H1 (cell line): ENCODE measurements around the gene VWA7. TPM values are rescaled to one million over a fixed set of nuclear protein-coding genes. Genes with fewer than 3 reads are reported as not detected.

ENCODE experiments used
- CEBPB ChIP-seq: IDR thresholded peaks from 2 replicates; pipeline ENCODE4 v1.6.1; 2012; ENCODE audit warnings: low read depth, low read length
- GTF2F1 ChIP-seq: IDR thresholded peaks from 2 replicates; pipeline ENCODE4 v1.6.1; 2012; ENCODE audit warnings: low read depth, low read length, improper control_type of control experiment, borderline replicate concordance
- KDM1A ChIP-seq: fragments of 200-600, 300-600 bp; sonication (generic); IDR thresholded peaks from 2 replicates; pipeline ENCODE4 v1.7.1; 2016; ENCODE audit warnings: mild to moderate bottlenecking, low read length, borderline replicate concordance
- KDM4A ChIP-seq: IDR thresholded peaks from one replicate; pipeline ENCODE4 v1.7.1; 2012; ENCODE audit warnings: low read depth, mild to moderate bottlenecking, moderate library complexity, low read length, inconsistent platforms; ENCODE audit not compliant: severe bottlenecking
- POU5F1 ChIP-seq: IDR thresholded peaks from 2 replicates; pipeline ENCODE4 v1.6.1; 2011; ENCODE audit warnings: low read depth, mild to moderate bottlenecking, low read length, moderate library complexity
- RNF2 ChIP-seq: fragments of 200-900, 300-1000 bp; sonication (generic); IDR thresholded peaks from 2 replicates; pipeline ENCODE4 v1.7.1; 2016; ENCODE audit warnings: borderline replicate concordance, low read depth, mild to moderate bottlenecking, antibody characterized with exemption, low read length; ENCODE audit not compliant: poor library complexity, severe bottlenecking; ENCODE audit errors: missing control alignments
- SIX5 ChIP-seq: IDR thresholded peaks from 2 replicates; pipeline ENCODE4 v1.6.1; 2011; ENCODE audit warnings: mild to moderate bottlenecking, low read depth, low read length
- SRF ChIP-seq: IDR thresholded peaks from 2 replicates; pipeline ENCODE4 v1.6.1; 2011; ENCODE audit warnings: mild to moderate bottlenecking, low read depth, low read length, moderate library complexity
- SUZ12 ChIP-seq: fragments of 200-600 bp; sonication (generic); IDR thresholded peaks from 2 replicates; pipeline ENCODE4 v1.6.1; 2012; ENCODE audit warnings: mild to moderate bottlenecking, inconsistent platforms, low read length, moderate library complexity, mixed read lengths
- TBP ChIP-seq: IDR thresholded peaks from 2 replicates; pipeline ENCODE4 v1.6.1; 2011; ENCODE audit warnings: low read depth, low read length, improper control_type of control experiment
- polyA plus RNA-seq, 7 experiments: library from polyadenylated mRNA; depleted of rRNA in 3 of 7; stranded (reverse) in 5 of 7; unstranded in 2 of 7; fragments of >200 nt in 5 of 7; fragments of 200-250 nt in 2 of 7; gene quantifications; 1 replicate in 5 of 7; 2 replicates in 1 of 7; 4 replicates in 1 of 7; pipeline versions ENCODE4 v1.2.1 to v1.2.3, GENCODE V29; 2011 to 2013; ENCODE audit warnings: missing spikeins in 2 of 7, mixed read lengths in 2 of 7
- total RNA-seq: library from RNA; stranded (reverse); fragmentation: NEBNext Ultra II Directional; extraction: Animal tissue kit (Norgen Biotek cat#: 25700); gene quantifications from 2 replicates; pipeline ENCODE4 v1.2.1, GENCODE V29; 2021
- TF ChIP-seq, protein P1 (sequence below): fragments of 300-600 bp; sonication (generic); IDR thresholded peaks from 2 replicates; pipeline ENCODE4 v1.7.1; 2012; ENCODE audit warnings: low read length, moderate library complexity, mild to moderate bottlenecking, inconsistent platforms; ENCODE audit not compliant: insufficient replicate concordance

Gene VWA7
- total and polyA plus RNA-seq, 2 of the 8 experiments (the other 6 are each of a cell fraction or from before 2014, with no cell fraction given), result 0.82 to 2.1 TPM

DNA sequence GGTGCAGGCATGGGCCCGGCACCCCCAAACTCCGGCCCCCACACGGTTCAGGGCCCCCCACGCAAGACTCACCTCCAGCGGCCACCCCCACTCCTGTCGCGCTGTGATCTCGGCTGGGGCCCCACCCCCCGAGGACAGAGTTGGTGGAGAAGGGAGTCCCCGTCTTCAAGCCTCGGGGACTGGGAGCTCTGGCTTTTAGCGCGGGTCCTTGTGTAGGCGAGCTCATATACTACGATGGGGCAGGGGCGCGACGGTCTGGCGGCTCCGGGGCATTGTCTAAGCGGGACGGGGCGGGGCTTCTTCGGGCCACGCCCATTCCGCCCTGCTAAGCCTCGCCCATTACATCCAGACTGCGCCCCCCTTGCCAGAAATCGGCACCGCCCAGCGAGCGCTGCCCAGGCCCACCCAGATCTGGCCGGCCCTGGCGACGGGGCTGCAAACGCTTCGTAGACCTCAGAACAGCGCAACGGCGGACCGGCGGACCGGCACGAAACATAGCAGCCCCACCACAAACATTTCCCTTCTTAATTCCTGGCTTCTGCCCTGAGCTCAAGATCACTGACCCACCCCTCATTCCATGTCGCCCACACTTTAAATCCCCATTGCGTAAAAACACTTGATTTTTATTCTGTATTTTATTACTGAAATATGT lies 47.0 kb downstream of the VWA7 start (continued):
- TF ChIP-seq, protein P1, sequence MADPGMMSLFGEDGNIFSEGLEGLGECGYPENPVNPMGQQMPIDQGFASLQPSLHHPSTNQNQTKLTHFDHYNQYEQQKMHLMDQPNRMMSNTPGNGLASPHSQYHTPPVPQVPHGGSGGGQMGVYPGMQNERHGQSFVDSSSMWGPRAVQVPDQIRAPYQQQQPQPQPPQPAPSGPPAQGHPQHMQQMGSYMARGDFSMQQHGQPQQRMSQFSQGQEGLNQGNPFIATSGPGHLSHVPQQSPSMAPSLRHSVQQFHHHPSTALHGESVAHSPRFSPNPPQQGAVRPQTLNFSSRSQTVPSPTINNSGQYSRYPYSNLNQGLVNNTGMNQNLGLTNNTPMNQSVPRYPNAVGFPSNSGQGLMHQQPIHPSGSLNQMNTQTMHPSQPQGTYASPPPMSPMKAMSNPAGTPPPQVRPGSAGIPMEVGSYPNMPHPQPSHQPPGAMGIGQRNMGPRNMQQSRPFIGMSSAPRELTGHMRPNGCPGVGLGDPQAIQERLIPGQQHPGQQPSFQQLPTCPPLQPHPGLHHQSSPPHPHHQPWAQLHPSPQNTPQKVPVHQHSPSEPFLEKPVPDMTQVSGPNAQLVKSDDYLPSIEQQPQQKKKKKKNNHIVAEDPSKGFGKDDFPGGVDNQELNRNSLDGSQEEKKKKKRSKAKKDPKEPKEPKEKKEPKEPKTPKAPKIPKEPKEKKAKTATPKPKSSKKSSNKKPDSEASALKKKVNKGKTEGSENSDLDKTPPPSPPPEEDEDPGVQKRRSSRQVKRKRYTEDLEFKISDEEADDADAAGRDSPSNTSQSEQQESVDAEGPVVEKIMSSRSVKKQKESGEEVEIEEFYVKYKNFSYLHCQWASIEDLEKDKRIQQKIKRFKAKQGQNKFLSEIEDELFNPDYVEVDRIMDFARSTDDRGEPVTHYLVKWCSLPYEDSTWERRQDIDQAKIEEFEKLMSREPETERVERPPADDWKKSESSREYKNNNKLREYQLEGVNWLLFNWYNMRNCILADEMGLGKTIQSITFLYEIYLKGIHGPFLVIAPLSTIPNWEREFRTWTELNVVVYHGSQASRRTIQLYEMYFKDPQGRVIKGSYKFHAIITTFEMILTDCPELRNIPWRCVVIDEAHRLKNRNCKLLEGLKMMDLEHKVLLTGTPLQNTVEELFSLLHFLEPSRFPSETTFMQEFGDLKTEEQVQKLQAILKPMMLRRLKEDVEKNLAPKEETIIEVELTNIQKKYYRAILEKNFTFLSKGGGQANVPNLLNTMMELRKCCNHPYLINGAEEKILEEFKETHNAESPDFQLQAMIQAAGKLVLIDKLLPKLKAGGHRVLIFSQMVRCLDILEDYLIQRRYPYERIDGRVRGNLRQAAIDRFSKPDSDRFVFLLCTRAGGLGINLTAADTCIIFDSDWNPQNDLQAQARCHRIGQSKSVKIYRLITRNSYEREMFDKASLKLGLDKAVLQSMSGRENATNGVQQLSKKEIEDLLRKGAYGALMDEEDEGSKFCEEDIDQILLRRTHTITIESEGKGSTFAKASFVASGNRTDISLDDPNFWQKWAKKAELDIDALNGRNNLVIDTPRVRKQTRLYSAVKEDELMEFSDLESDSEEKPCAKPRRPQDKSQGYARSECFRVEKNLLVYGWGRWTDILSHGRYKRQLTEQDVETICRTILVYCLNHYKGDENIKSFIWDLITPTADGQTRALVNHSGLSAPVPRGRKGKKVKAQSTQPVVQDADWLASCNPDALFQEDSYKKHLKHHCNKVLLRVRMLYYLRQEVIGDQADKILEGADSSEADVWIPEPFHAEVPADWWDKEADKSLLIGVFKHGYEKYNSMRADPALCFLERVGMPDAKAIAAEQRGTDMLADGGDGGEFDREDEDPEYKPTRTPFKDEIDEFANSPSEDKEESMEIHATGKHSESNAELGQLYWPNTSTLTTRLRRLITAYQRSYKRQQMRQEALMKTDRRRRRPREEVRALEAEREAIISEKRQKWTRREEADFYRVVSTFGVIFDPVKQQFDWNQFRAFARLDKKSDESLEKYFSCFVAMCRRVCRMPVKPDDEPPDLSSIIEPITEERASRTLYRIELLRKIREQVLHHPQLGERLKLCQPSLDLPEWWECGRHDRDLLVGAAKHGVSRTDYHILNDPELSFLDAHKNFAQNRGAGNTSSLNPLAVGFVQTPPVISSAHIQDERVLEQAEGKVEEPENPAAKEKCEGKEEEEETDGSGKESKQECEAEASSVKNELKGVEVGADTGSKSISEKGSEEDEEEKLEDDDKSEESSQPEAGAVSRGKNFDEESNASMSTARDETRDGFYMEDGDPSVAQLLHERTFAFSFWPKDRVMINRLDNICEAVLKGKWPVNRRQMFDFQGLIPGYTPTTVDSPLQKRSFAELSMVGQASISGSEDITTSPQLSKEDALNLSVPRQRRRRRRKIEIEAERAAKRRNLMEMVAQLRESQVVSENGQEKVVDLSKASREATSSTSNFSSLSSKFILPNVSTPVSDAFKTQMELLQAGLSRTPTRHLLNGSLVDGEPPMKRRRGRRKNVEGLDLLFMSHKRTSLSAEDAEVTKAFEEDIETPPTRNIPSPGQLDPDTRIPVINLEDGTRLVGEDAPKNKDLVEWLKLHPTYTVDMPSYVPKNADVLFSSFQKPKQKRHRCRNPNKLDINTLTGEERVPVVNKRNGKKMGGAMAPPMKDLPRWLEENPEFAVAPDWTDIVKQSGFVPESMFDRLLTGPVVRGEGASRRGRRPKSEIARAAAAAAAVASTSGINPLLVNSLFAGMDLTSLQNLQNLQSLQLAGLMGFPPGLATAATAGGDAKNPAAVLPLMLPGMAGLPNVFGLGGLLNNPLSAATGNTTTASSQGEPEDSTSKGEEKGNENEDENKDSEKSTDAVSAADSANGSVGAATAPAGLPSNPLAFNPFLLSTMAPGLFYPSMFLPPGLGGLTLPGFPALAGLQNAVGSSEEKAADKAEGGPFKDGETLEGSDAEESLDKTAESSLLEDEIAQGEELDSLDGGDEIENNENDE, result no peak
- TF ChIP-seq SIX5, result no peak
- no peak for TF ChIP-seq CEBPB
- no peak for TF ChIP-seq SUZ12
- TF ChIP-seq RNF2, result no peak
- TF ChIP-seq TBP, result peak; percentile 49
- TF ChIP-seq KDM1A, result no peak
- TF ChIP-seq POU5F1, result no peak
- no peak for TF ChIP-seq GTF2F1
- TF ChIP-seq KDM4A, result peak; percentile 59
- TF ChIP-seq SRF, result no peak
